ENCODE measurements around the gene ZNG1B.
"Not testable (repeated sequence)": the region's sequence is repeated elsewhere in the genome, so short reads cannot be mapped to it uniquely, and the experiment has no call there.

GRCh38 chr2:113515995-113516394 is 78.5 kb downstream of the ZNG1B start:
- TF ChIP-seq CTCF (conservative IDR thresholded peaks at IDR 0.05 in 1 of 2, IDR thresholded peaks at IDR 0.05 in 1 of 2; ENCODE audit: extremely low read depth in 1 of 2, insufficient read depth in 1 of 2, low read depth in 1 of 2, low read length in 2 of 2); EZH2 (IDR thresholded peaks at IDR 0.05; ENCODE audit: borderline replicate concordance, low read length): not testable (repeated sequence)

All from mammary epithelial cell (primary cell).